ENCODE data around the gene SSX2.
"Not testable (repeated sequence)": the region's sequence is repeated elsewhere in the genome, so short reads cannot be mapped to it uniquely, and the experiment has no call there.

SSX2 gene, protein sequence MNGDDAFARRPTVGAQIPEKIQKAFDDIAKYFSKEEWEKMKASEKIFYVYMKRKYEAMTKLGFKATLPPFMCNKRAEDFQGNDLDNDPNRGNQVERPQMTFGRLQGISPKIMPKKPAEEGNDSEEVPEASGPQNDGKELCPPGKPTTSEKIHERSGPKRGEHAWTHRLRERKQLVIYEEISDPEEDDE

DNA sequence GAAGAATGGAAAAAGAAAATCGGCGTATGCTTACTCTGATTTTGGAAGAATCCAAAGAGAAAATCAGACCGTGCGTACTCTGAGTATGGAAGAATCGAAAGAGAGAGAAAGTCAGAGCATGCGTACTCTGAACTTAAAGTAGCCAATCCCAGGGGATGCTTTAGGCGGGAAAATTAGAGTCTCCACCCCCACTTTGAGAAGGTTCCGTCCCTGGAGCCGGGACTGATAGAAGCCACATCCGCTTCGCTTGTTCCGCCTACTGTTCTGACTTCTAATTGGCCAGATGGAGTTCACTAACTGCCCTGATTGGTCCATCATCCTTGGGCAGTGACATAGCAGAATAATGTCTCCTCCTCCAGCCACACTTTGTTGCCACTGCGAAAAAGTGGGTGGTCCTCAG, at the start of gene SSX2:
SSX2 (minus strand) TSS at position 101 of the 400 bp plus-strand sequence. CDS start 1,429 bp downstream, outside the sequence.
- not testable (repeated sequence) for ATAC-seq, DNase-seq

DNA sequence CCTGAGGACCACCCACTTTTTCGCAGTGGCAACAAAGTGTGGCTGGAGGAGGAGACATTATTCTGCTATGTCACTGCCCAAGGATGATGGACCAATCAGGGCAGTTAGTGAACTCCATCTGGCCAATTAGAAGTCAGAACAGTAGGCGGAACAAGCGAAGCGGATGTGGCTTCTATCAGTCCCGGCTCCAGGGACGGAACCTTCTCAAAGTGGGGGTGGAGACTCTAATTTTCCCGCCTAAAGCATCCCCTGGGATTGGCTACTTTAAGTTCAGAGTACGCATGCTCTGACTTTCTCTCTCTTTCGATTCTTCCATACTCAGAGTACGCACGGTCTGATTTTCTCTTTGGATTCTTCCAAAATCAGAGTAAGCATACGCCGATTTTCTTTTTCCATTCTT, 44.0 kb upstream of the SSX2 start, which contains the start of gene SSX2B:
SSX2B (plus strand) TSS at position 301 of the 400 bp plus-strand sequence. CDS start 1,429 bp downstream, outside the sequence.
- not testable (repeated sequence) for DNase-seq, ATAC-seq

DNA sequence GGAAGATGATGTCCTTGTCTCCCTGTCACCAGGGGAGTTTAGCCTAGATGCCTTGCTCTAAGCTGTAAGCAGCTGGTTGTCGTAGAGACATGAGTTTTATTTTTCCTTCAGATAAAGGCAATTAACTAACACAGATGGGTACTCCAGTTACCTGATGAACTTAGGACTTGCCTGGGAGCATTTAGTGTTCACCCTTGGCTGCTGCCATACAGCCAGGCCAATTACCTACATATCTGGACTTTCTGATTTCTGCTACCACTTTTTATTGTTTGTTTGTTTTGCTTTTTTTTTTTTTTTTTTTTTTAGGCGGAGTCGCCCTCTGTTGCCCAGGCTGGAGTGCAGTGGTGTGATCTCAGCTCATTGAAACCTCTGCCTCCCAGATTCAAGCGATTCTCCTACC, 14.9 kb downstream of the SSX2 start:
- ATAC-seq, DNase-seq: not testable (repeated sequence)

DNA sequence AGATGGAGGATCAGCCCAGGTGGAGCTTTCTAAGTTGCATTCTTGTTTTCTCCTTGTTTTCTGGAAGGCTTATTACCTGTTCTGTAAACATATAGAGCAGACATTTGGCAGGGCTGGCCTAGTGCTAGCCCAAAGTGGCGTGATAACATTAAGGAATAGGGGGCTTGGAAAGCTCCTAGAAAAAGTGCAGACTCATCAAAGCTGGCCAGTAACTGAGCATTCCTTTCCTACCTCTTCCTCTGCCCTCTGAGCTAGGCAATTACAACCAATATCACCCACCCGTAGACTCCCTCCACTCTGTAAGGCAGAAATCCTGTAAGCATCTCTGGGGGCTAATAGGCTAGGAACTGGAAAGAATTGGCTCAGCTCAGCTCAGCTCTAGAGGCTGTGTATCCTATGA, 44.8 kb downstream of the SSX2 start:
- ATAC-seq, DNase-seq: not testable (repeated sequence)

DNA sequence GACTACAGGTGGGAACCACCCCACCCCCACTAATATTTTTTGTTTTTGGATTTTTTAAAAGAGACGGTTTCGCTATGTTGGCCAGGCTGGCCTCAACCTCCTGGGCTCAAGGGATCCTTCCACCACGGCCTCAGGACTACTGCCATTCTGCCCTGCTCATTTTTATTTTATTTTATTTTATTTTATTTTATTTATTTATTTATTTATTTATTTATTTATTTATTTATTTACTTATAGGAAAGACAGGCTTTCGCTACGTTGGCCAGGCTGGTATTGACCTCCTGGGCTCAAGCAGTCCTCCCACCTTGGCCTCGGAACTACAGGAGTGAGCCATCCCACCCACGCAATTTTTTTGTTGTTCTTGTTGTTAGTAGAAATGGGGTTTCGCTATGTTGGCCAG, 51.5 kb downstream of the SSX2 start:
- ATAC-seq, DNase-seq: not testable (repeated sequence)

DNA sequence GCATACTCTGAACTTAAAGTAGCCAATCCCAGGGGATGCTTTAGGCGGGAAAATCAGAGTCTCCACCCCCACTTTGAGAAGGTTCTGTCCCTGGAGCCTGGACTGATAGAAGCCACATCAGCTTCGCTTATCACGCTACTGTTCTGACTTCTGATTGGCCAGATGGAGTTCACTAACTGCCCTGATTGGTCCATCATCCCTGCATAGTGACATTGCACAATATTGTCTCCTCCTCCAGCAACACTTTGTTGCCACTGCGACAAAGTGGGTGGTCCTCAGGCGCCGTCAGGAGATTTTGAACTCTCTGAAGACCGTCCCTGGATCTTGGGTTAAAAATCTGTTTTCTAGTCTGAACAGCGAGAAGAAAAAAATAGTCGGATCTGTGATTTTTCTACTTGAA, 52.2 kb downstream of the SSX2 start, which contains the start of gene SSX7:
SSX7 (minus strand) TSS at position 101 of the 400 bp plus-strand sequence. CDS start 1,428 bp downstream, outside the sequence.
- not testable (repeated sequence) for ATAC-seq, DNase-seq

DNA sequence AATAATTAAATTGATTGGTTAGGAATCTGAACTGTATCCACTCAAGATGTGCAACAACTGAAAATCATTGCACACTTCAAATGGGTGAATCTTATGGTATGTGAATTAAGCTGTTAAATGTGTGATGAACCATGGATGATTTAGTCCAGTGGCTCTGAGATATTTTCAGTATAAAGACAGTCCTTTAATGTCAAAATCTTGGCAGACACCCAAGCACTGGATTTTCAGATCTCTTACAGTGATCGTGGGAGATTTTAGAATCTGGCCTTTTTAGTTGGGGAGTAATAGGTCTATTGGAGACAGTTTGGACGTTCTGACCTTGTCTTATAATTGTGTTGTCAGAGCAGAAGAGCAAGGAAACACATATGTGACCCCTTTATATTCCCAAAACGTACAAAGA, 56.3 kb downstream of the SSX2 start:
- DNase-seq, ATAC-seq: not testable (repeated sequence)

DNA sequence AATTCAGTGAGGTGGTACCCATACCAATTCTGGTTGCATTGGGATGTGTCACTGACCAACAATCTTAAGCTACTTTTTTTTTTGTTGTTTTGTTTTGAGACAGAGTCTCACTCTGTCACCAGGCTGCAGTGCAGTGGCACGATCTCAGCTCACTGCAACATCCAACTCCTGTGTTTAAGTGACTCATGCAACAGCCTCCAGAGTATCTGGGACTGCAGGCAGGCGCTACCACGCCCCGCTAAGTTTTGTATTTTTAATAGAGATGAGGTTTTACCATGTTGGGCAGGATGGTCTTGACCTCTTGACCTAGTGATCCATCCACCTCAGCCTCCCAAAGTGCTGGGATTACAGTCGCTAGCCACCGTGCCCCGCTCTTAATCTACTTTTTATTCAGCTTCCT, 58.0 kb downstream of the SSX2 start:
- not testable (repeated sequence) for ATAC-seq, DNase-seq
